Stimulated activated CD8-positive, alpha-beta memory T cell treated with anti-CD3 and anti-CD28 coated beads, Interleukin-2, amount 100 ng/mL, for 1 hour (primary cell): ENCODE measurements around the gene LDLRAD3.

Experiments used
- DNase-seq, 2 donors: peaks; one replicate each; pipeline ENCODE4 v3.0.0-alpha.2; 2020; ENCODE audit warnings: low read depth in 2 of 2

Gene LDLRAD3

DNA sequence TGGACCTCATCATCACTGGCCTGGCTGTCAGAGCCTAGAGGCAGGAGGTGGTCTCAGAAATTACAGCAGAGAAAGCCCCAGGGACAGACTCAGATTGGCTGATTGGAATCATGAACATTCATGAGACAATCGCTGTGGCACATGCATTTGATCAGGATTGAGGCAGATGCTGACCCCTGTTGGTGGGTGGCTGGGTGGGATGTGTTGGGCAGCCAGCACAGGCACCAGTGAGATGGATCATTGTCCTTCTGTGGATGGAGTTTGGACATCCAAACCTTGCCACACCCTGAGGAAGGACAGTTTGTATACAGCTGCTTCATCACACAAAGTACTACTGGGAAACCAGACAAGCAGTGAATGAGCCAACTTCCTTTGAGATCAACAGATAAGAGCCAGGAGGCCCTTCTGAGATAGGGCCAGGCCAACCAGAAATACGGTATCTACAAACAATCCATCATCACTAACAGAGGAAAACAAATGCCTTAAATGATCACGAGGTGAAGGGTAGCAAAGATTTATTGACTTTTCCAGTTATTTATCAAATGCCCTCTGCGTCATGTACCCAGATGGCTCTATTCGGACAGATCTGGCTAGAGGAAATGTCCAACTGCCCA is 328.0 kb downstream of the LDLRAD3 start:
- no peak for DNase-seq

DNA sequence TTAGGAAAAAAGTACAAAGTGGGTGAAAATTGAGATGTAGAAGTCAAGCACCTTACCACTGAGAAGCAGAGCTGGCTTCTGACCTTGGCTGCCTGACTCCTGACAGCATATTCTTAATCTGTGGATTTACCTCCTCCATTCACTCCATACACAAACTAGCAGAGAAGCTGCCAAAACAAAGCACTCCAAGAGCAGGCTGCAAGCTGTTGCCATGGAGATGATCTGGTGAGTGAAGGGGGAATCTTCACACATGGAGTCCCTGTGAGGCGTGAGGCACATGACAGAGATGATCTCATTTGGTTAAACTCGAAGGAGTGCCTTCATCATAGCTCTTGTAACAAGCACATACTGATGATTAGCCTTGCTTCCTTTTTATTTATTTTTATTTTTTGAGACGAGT is 329.2 kb downstream of the LDLRAD3 start:
- no peak for DNase-seq

DNA sequence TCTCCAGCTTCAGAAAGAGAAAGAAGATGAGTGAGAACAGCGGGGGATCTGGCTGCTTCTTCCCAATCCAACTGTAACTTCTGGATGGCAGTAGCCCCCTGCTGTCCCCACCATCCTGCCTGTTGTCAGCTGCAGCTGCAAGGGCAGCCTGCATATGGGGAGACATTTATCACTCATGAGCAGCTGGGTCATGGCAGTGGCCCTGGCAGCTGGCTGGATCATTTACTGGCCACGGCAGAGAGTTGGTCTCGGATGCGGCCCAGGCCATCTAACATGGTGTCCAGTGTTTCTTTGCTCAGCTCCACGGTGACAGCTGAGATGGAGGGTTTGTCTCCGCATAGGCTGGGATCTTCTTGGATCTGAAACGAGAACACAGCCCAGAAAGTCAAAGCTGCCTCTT is 330.6 kb downstream of the LDLRAD3 start:
- DNase-seq: no peak

DNA sequence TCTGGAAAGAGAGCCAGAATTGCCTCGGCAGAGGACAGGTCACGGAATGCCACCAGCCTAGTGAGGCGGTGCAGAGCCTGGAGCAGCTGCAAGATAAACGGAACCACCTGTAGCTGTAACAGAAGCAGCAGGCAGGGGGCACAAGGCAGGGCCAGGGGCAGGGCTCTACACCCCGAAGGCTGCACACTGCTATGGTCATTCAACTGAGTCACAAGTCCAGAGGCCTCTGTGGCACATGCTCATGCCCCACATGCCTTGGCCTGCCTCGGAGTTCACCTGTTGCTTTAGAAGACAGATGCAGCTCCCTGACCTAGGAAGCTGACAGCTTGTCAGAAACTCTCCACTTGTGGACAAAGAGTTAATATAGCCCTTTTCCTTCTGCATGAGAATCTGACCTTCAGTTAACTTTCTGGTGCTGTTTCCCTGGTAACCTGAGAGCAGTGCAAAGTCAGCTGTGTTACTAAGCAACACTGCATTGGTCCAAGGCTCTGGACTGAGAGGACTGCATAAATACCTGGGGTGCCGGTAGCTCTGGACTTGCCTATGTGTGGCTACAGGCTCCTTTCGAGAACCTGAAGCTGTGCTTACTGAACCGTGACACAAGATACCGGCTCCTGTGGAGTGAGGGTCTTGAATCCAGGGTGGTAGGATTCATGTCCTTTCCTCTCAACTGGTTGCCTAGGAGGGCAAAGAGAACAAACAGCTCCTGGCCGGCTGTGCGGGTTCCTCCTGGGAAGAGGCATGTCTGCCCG is 334.8 kb downstream of the LDLRAD3 start:
- DNase-seq: no peak

DNA sequence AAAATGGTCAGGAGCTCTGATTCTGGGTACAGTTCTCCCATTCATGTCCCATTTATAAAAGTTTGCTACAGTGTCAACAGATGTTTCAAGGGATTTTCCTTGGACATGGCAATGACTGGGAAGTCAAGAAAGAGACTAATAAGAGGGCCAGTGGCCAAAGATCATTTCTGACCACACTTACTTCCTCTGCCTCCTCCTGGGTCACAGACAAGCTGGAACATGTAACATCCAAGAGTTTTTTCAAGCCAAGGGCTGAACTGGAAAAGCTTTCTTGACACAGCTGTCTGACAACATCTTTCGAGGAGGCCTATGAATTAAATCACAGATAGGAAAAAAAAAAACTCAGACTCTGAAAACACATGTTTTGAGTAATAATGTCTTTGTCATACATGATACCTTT is 336.7 kb downstream of the LDLRAD3 start:
- DNase-seq: no peak
